Gastroesophageal sphincter (tissue), 3 donors: ENCODE data around the gene APPL2.

Experiments
- CTCF ChIP-seq, 4 experiments: fragments of 200-600 bp in 2 of 4; fragments of 450-650 bp in 2 of 4; sonication (generic) in 1 of 4; IDR thresholded peaks; one replicate each; pipeline ENCODE4 v1.5.1; 2017 to 2019; ENCODE audit warnings: antibody characterized with exemption in 4 of 4, mild to moderate bottlenecking in 2 of 4, moderate library complexity in 2 of 4
- EP300 ChIP-seq: sonication (generic); formaldehyde crosslinking; IDR thresholded peaks from one replicate; pipeline ENCODE4 v1.6.1; 2017; ENCODE audit warnings: antibody characterized with exemption, mild to moderate bottlenecking
- POLR2A ChIP-seq, 2 donors: fragments of 450-650 bp; IDR thresholded peaks; one replicate each; pipeline ENCODE4 v1.6.1; 2017; ENCODE audit warnings: antibody characterized with exemption in 2 of 2, mild to moderate bottlenecking in 2 of 2, moderate library complexity in 1 of 2
- POLR2AphosphoS5 ChIP-seq: sonication (generic); formaldehyde crosslinking; IDR thresholded peaks from one replicate; pipeline ENCODE4 v1.6.1; 2017; ENCODE audit warnings: antibody characterized with exemption

- TF ChIP-seq POLR2AphosphoS5 (no peak), CTCF (IDR thresholded peaks at IDR 0.05) (no peak), POLR2A (IDR thresholded peaks at IDR 0.05) (no peak), EP300 (no peak)
Observed at GRCh38 chr12:105270671-105271255, 34.8 kb upstream of the APPL2 start.
